SKM-1 (cell line): ENCODE results near the gene KRTAP19-8.

Experiments
- DNase-seq: peaks from one replicate; lab custom pipeline; 2025; ENCODE audit not compliant: unreplicated experiment; lab: John Stamatoyannopoulos, UW

KRTAP19-8 gene

GRCh38 chr21:31012133-31013089, 25.9 kb downstream of the KRTAP19-8 start:
- no peak for DNase-seq

GRCh38 chr21:31011412-31011811, 26.9 kb downstream of the KRTAP19-8 start:
- no peak for DNase-seq

- DNase-seq, result no peak
Observed at GRCh38 chr21:31008355-31008754, 29.9 kb downstream of the KRTAP19-8 start.

GRCh38 chr21:31005019-31005418, 33.3 kb downstream of the KRTAP19-8 start:
- DNase-seq, result no peak

- DNase-seq, result no peak
Observed at GRCh38 chr21:31003471-31003870, 34.8 kb downstream of the KRTAP19-8 start.

GRCh38 chr21:30997541-30997940, 40.7 kb downstream of the KRTAP19-8 start:
- DNase-seq, result no peak

- DNase-seq, result no peak
Observed at GRCh38 chr21:30996728-30997127, 41.5 kb downstream of the KRTAP19-8 start.

- DNase-seq, result no peak
Observed at GRCh38 chr21:30994932-30995331, 43.3 kb downstream of the KRTAP19-8 start.

GRCh38 chr21:30990514-30991262, 47.6 kb downstream of the KRTAP19-8 start:
- DNase-seq, result no peak

GRCh38 chr21:30988706-30989105, 49.6 kb downstream of the KRTAP19-8 start:
- DNase-seq, result no peak
